Eye (tissue), 1 donor: Measurements from ENCODE around the gene ELL.

Experiments
- DNase-seq: peaks from one replicate; pipeline ENCODE4 v3.0.0-alpha.2; 2015

The ELL gene

GRCh38 chr19:18431351-18432197 lies 90.3 kb downstream of the ELL start:
- DNase-seq, result no peak

GRCh38 chr19:18430417-18431144 lies 91.3 kb downstream of the ELL start:
- DNase-seq, result no peak

- no peak for DNase-seq
These were observed 92.0 kb downstream of the ELL start for GRCh38 chr19:18429717-18430416.

DNA sequence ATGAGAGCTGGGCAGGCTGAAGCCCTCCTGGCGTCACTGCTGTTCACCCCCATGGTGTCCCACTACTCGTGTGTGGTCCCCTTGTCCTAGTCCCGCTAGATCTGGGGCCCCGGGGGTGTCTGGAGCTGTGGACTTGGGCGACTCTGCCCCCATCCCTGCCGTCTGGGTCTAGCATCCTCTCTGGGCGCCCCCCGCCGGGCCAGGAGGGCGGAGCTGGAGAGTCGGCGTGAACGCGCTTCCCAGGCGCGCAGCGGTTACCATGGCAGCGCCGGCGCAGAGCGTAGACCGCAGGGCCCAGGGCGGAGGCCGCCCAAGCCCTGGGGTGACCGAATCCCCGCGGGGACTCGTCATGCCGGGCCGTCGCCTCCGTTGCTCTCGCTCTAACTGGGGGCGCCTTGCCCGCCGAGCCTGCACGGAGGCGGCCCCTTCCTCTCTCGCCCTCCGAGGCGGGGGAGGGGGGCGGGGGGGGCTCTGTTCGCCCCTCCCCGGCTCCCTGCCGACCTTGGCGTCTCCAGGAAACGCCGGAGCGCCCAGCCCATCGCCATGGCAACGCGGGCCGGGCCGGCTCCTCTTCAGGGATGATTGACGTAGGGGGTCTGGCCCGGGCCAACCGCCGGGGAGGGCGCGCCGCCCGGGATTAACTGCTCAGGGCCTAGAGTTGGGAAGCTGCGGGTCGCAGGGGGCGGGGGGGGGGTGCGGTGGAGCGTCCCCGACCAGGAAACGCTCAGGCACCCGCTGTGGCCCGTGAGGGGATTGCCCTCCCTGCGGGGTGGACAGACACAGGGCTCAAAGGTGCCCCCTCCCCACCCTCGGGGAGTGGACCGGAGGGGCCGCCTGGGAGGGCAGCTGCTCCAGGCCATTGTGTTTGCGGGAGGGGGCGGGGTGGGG lies 92.8 kb downstream of the ELL start:
- peak; percentile 97 for DNase-seq

GRCh38 chr19:18428173-18428786 lies 93.6 kb downstream of the ELL start:
- no peak for DNase-seq

- no peak for DNase-seq
These were observed 94.1 kb downstream of the ELL start for GRCh38 chr19:18427743-18428113.

GRCh38 chr19:18427080-18427742 lies 94.7 kb downstream of the ELL start:
- DNase-seq, result peak; percentile 5

- no peak for DNase-seq
These were observed 95.5 kb downstream of the ELL start for GRCh38 chr19:18426416-18426767.

DNA sequence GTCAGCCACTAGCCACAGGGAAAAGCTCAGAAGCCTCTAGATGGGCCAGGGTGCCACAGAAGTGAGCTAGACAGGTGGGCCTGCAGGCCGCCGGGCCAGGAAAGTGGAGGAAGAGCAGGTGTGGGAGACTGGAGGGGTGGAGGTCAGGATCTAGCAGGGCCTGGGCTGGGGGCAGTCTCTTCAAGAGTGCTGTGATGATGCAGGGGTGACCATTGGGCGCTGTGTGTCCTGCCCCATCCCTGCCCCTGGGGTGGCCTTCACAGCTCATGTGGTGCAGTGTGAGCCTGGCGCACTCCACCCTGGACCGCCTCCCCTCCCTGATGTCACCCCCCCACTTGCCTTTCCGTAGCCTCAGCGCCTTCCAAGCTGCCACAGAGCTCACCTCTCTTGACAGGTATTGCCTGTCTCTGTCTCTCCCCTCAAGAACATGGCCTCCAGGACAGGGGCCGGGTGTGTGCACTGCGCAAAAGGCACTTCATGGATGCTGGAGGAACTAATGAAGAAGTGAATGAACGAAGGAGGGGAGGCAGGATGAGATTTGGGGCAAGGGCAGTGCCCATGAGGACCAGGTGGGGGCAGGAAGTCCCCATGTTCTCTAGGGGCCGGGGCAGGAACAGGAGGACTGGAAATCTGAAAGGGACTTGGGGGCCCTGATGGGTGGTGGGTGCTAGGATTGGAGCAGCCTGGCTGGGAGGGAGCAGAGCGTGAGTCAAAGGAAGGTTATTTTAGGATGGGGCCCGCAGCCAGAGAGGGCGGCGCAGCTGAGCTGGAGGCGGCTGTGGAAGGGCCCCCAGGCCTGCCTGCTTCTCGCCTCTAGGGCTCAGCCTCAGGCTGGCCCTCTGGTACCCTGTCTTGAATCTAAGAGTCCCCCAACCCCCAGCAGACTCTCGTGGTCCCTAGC lies 96.1 kb downstream of the ELL start:
- peak; percentile 13 for DNase-seq

GRCh38 chr19:18424890-18425514 lies 96.9 kb downstream of the ELL start:
- no peak for DNase-seq

- peak; percentile 47 for DNase-seq
These were observed 97.6 kb downstream of the ELL start for GRCh38 chr19:18424122-18424889.

- no peak for DNase-seq
These were observed 98.4 kb downstream of the ELL start for GRCh38 chr19:18423258-18424020.

DNA sequence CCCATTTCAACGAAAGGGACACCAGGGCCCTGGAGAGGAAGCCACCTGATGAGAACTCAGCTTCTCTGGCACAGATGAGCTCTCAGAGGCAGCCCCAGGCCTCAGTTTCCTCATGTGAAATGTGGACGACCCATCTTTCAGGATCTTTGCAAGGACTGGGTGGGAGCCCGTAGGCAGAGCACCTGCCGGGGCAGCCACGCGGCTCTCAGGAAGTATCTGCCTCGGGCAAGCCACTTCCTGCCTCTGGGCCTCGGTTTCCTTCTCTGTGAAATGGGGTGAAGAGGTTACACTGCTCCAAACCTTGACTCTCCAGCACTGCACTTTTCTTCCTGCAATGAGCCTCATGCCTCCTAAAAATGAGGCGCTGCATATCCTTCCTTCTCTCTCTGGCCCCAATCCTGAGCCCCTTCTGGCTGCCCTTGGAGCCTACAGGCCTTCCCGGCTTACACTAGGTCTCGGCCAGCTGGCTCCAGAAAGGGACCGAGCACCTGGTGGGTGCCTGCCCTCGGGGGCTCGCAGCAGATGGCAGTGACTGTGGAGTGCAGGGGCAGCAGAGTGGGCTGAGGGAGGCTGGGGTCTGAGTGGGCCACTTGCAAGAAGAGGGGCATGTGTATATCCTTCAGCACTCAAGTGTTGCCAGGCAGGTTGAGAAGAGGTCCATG lies 99.2 kb downstream of the ELL start:
- DNase-seq, result no peak

GRCh38 chr19:18421371-18421959 lies 100.4 kb downstream of the ELL start:
- DNase-seq, result no peak

DNA sequence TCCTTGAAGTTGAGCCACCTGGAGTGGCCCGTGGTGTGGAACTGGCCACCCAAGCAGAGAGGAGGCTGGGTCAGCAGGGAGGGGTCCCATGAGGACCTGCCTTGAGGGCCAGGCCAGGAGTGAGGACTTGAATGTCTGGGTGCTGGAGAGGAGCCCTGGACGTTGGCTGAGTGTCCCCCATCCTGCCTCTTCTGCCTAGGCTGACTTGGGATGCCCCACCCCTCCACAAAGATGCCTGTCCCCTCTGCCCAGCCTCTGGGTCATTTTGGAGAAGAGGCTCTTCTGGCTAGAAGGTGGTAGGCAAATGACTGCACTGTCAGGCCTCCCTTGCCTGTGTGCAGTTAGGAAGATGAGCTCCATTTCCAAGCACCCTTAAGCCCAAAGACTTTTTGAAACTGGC lies 100.9 kb downstream of the ELL start:
- DNase-seq, result no peak

DNA sequence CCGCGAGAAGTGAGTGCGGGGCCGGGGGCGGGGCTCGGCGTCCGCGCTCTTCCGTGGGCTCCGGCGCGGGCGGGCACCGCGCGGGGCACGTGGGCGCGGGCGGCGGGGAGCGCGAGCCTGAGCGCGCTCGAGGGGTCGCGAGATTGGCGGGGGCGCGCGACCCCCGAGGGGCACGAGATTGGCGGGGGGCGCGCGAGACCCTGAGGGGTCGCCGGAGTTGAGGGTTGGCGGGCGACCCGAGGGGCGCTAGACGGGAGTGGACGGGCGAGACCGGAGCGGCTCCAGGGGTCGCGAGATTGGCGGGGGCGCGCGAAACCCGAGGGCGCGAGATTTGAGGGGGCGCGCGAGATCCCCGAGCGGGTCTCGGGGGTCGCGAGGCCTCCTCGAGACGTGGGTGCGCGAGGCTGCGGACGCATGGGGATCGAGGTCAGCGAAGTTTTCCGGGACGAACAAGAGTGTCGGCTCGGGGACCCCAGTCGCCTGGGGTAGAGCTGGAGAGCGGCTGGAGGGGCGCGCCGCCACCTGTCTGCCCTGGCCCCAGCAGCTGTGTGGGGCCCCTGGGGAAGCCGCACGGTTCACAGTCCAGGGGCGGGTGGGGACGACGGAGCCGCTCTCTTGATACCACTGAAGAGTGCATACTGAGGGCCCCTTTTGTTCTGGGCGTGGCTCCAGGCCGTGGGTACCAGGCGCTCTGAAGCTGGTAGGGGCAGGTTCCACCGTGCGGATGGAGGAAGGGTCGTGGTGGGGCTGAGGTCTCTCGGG lies 102.0 kb downstream of the ELL start:
- peak; percentile 70 for DNase-seq
